Upper lobe of right lung (tissue), 1 donor: Measurements from ENCODE around the gene HSPB6. TPM values are rescaled to one million over a fixed set of nuclear protein-coding genes. Genes with fewer than 3 reads are reported as not detected.

ENCODE experiments used
- ATAC-seq: fragments of 200-7000 bp; cut with Tn5 transposase; one replicate; pipeline ENCODE4 v1.9.1; 2020; ENCODE audit warnings: mild to moderate bottlenecking, moderate library complexity
- DNase-seq: peaks from one replicate; pipeline ENCODE4 v3.0.0-alpha.2; 2020
- H3K27ac ChIP-seq: fragments of 200-600 bp; one replicate; pipeline ENCODE4 v1.8.0; 2022
- H3K27me3 ChIP-seq: fragments of 200-600 bp; one replicate; pipeline ENCODE4 v1.8.0; 2022; ENCODE audit warnings: mild to moderate bottlenecking
- H3K36me3 ChIP-seq: fragments of 200-600 bp; one replicate; pipeline ENCODE4 v1.8.0; 2022
- H3K4me1 ChIP-seq: fragments of 200-600 bp; one replicate; pipeline ENCODE4 v1.8.0; 2022
- H3K4me3 ChIP-seq: fragments of 200-600 bp; one replicate; pipeline ENCODE4 v1.8.0; 2022; ENCODE audit warnings: mild to moderate bottlenecking
- H3K9me3 ChIP-seq: fragments of 200-600 bp; one replicate; pipeline ENCODE4 v1.8.0; 2022
- intact Hi-C: fragments of 100-400 bp; cut with DNase I; formaldehyde crosslinking; loops from one replicate; pipeline ENCODE4 v1.11.0; 2022
- total RNA-seq: library from RNA; stranded (reverse); fragmentation: NEBNext Ultra II Directional; extraction: Animal tissue kit (Norgen Biotek cat#: 25700); gene quantifications from one replicate; pipeline ENCODE4 v1.2.1, GENCODE V29; 2021
- TF ChIP-seq, protein P1 (sequence below): fragments of 200-600 bp; IDR thresholded peaks from one replicate; pipeline ENCODE4 v1.8.0; 2022; ENCODE audit warnings: antibody characterized with exemption
- donor health status: DM: no; HTN: yes; CAD: no; lungs with severe emphysema.

Gene HSPB6
- total RNA-seq, 1 donor from 2014 or later, result 41.3 TPM

DNA sequence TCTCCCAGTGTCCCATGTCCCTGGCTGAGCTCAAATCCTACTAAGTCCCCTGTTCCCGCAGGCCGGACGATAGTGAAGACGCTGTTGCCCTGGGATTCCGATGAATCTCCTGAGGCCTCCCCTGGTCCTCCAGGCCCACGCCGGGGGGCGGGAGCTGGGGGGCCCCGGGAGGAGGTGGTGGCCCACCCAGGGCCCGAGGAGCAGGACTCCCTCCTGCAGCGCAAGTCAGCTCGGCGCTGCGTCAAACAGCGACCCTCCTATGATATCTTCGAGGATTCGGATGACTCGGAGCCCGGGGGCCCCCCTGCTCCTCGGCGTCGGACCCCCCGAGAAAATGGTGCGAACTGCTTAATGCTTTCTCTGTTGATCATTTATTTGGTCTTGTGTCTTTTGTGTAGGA is 33.2 kb downstream of the HSPB6 start:
- Histone ChIP-seq H3K4me3 (no peak overlapping the region), H3K27ac (no peak overlapping the region), H3K36me3 (peaks cover 85% of the 10 kb centered on the region), H3K9me3 (no peaks in the 10 kb centered on the region), H3K4me1 (peaks cover 10% of the 10 kb centered on the region), H3K27me3 (no peaks in the 10 kb centered on the region)
- TF ChIP-seq, protein P1, sequence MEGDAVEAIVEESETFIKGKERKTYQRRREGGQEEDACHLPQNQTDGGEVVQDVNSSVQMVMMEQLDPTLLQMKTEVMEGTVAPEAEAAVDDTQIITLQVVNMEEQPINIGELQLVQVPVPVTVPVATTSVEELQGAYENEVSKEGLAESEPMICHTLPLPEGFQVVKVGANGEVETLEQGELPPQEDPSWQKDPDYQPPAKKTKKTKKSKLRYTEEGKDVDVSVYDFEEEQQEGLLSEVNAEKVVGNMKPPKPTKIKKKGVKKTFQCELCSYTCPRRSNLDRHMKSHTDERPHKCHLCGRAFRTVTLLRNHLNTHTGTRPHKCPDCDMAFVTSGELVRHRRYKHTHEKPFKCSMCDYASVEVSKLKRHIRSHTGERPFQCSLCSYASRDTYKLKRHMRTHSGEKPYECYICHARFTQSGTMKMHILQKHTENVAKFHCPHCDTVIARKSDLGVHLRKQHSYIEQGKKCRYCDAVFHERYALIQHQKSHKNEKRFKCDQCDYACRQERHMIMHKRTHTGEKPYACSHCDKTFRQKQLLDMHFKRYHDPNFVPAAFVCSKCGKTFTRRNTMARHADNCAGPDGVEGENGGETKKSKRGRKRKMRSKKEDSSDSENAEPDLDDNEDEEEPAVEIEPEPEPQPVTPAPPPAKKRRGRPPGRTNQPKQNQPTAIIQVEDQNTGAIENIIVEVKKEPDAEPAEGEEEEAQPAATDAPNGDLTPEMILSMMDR, result no peak
- no peak for DNase-seq
- ATAC-seq, result no peak
- intact Hi-C loops, result no loop called here

DNA sequence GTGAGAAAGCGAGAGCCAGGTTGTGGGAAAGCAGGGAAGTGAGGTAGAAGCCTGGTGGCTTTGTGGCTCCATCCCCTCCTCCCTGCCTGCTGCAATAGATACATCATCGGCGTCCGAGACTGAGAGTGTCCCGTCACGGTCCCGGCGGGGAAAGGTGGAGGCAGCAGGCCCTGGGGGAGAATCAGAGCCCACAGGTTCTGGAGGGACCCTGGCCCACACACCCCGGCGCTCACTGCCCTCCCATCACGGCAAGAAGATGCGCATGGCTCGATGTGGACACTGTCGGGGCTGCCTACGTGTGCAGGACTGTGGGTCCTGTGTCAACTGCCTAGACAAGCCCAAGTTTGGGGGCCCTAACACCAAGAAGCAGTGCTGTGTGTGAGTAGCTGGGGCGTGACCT is 33.9 kb downstream of the HSPB6 start:
- no peak overlapping the region for H3K4me3 ChIP-seq
- H3K4me1 ChIP-seq, result peaks cover 11% of the 10 kb centered on the region
- no peak overlapping the region for H3K27ac ChIP-seq
- peaks cover 77% of the 10 kb centered on the region for H3K36me3 ChIP-seq
- no peak for ATAC-seq
- no peaks in the 10 kb centered on the region for H3K9me3 ChIP-seq
- DNase-seq, result no peak
- no peaks in the 10 kb centered on the region for H3K27me3 ChIP-seq
- TF ChIP-seq, protein P1, result no peak
- intact Hi-C loops, result no loop called here

DNA sequence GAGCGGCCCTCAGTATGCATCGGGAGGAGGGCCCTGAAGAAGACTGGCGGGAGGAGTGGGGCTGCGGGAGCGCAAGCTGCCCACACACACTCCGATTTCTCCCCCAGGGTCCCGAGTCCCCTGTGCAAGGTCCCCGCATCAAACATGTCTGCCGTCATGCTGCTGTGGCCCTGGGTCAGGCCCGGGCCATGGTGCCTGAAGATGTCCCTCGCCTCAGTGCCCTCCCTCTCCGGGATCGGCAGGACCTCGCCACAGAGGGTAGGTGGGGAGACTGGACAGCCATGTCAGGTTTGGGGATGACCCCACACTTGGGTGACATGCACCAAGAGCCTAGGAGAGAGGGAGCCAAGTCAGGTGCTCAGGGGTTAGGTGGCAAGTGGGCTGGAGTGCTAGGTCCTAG is 34.4 kb downstream of the HSPB6 start:
- DNase-seq (no peak), ATAC-seq (no peak)
- no peak overlapping the region for H3K27ac ChIP-seq
- H3K4me1 ChIP-seq, result peaks cover 11% of the 10 kb centered on the region
- H3K36me3 ChIP-seq, result peaks cover 72% of the 10 kb centered on the region
- no peaks in the 10 kb centered on the region for H3K9me3 ChIP-seq
- no peaks in the 10 kb centered on the region for H3K27me3 ChIP-seq
- no peak overlapping the region for H3K4me3 ChIP-seq
- TF ChIP-seq, protein P1, result no peak
- intact Hi-C loops, result no loop called here

DNA sequence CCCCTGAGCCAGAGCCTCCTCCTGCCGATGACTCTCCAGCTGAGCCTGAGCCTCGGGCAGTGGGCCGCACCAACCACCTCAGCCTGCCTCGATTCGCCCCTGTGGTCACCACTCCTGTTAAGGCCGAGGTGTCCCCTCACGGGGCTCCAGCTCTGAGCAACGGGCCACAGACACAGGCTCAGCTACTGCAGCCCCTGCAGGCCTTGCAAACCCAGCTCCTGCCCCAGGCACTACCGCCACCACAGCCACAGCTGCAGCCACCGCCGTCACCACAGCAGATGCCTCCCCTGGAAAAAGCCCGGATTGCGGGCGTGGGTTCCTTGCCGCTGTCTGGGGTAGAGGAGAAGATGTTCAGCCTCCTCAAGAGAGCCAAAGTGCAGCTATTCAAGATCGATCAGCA is 35.5 kb downstream of the HSPB6 start:
- no peaks in the 10 kb centered on the region for H3K9me3 ChIP-seq
- no peaks in the 10 kb centered on the region for H3K27me3 ChIP-seq
- H3K36me3 ChIP-seq, result peaks cover 62% of the 10 kb centered on the region
- H3K4me3 ChIP-seq, result no peak overlapping the region
- intact Hi-C loops, result no loop called here
- H3K4me1 ChIP-seq, result peaks cover 12% of the 10 kb centered on the region
- ATAC-seq (no peak), DNase-seq (no peak)
- no peak overlapping the region for H3K27ac ChIP-seq
- TF ChIP-seq, protein P1, result no peak

DNA sequence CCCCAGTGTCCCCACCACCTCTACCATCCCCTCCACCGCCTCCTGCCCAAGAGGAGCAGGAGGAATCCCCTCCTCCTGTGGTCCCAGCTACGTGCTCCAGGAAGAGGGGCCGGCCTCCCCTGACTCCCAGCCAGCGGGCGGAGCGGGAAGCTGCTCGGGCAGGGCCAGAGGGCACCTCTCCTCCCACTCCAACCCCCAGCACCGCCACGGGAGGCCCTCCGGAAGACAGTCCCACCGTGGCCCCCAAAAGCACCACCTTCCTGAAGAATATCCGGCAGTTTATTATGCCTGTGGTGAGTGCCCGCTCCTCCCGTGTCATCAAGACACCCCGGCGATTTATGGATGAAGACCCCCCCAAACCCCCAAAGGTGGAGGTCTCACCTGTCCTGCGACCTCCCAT is 36.2 kb downstream of the HSPB6 start:
- Histone ChIP-seq H3K9me3 (no peaks in the 10 kb centered on the region), H3K27me3 (no peaks in the 10 kb centered on the region), H3K4me3 (no peak overlapping the region), H3K4me1 (peaks cover 20% of the 10 kb centered on the region), H3K27ac (no peak overlapping the region), H3K36me3 (peaks cover 54% of the 10 kb centered on the region)
- DNase-seq, result no peak
- intact Hi-C loops, result no loop called here
- TF ChIP-seq, protein P1, result no peak
- no peak for ATAC-seq

DNA sequence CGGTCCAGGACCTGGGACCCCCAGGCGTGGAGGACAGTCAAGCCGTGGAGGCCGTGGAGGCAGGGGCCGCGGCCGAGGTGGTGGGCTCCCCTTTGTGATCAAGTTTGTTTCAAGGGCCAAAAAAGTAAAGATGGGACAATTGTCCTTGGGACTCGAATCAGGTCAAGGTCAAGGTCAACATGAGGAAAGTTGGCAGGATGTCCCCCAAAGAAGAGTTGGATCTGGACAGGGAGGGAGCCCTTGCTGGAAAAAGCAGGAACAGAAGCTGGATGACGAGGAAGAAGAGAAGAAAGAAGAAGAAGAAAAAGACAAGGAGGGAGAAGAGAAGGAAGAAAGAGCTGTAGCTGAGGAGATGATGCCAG is 36.7 kb downstream of the HSPB6 start:
- TF ChIP-seq, protein P1, result no peak
- intact Hi-C loops, result no loop called here
- no peak overlapping the region for H3K4me3 ChIP-seq
- H3K36me3 ChIP-seq, result peaks cover 49% of the 10 kb centered on the region
- no peaks in the 10 kb centered on the region for H3K27me3 ChIP-seq
- no peak for ATAC-seq
- no peaks in the 10 kb centered on the region for H3K9me3 ChIP-seq
- peaks cover 24% of the 10 kb centered on the region for H3K4me1 ChIP-seq
- H3K27ac ChIP-seq, result no peak overlapping the region
- no peak for DNase-seq
